Stimulated activated CD4-positive, alpha-beta T cell treated with anti-CD3 and anti-CD28 coated beads, Interleukin-1b, Interleukin-23, amount 100 ng/mL, for 4 hours (primary cell): Measurements from ENCODE around the gene FLII.
A peak's percentile ranks its signal among the peaks of the same experiment; 100 is the strongest.

Source experiments
- DNase-seq, 2 donors: peaks; one replicate each; pipeline ENCODE4 v3.0.0-alpha.2; 2020; ENCODE audit warnings: low read depth in 2 of 2

Gene FLII

GRCh38 chr17:18260332-18261145, 2.0 kb upstream of the FLII start, which contains the start of gene MIEF2:
Gene MIEF2 (plus strand): TSS chr17:18260662. CDS start chr17:18262721, 2,059 bp downstream.
- peak; percentile 86 to 88 for DNase-seq

- no peak for DNase-seq
Observed at GRCh38 chr17:18259621-18260331, 1.2 kb upstream of the FLII start.

GRCh38 chr17:18257982-18258355, 569 bp downstream of the FLII start:
- peak in 1 of 2 donors; percentile 32 for DNase-seq

GRCh38 chr17:18257268-18257981, 1.1 kb downstream of the FLII start:
- DNase-seq, result peak in 1 of 2 donors; percentile 17

- DNase-seq, result no peak
Observed at GRCh38 chr17:18256776-18257175, 1.8 kb downstream of the FLII start.

- DNase-seq, result no peak
Observed at GRCh38 chr17:18256351-18256750, 2.2 kb downstream of the FLII start.

GRCh38 chr17:18254888-18255649, 3.5 kb downstream of the FLII start:
- DNase-seq, result no peak

GRCh38 chr17:18253947-18254821, 4.4 kb downstream of the FLII start:
- DNase-seq, result no peak

- no peak for DNase-seq
Observed at GRCh38 chr17:18253187-18253884, 5.2 kb downstream of the FLII start.

- DNase-seq, result no peak
Observed at GRCh38 chr17:18252160-18252559, 6.4 kb downstream of the FLII start.

- no peak for DNase-seq
Observed at GRCh38 chr17:18251204-18251603, 7.3 kb downstream of the FLII start.

- no peak for DNase-seq
Observed at GRCh38 chr17:18250708-18251107, 7.8 kb downstream of the FLII start.

- no peak for DNase-seq
Observed at GRCh38 chr17:18250259-18250658, 8.3 kb downstream of the FLII start.

- no peak for DNase-seq
Observed at GRCh38 chr17:18248811-18249210, 9.7 kb downstream of the FLII start.

GRCh38 chr17:18248300-18248731, 10.2 kb downstream of the FLII start:
- peak; percentile 42 to 56 for DNase-seq

GRCh38 chr17:18247613-18248001, 10.9 kb downstream of the FLII start:
- no peak for DNase-seq

- DNase-seq, result peak in 1 of 2 donors; percentile 23
Observed at GRCh38 chr17:18246880-18247612, 11.5 kb downstream of the FLII start.

GRCh38 chr17:18246109-18246725, 12.3 kb downstream of the FLII start:
- DNase-seq, result no peak
